ENCODE data around the gene RTN3.

Gene RTN3

DNA sequence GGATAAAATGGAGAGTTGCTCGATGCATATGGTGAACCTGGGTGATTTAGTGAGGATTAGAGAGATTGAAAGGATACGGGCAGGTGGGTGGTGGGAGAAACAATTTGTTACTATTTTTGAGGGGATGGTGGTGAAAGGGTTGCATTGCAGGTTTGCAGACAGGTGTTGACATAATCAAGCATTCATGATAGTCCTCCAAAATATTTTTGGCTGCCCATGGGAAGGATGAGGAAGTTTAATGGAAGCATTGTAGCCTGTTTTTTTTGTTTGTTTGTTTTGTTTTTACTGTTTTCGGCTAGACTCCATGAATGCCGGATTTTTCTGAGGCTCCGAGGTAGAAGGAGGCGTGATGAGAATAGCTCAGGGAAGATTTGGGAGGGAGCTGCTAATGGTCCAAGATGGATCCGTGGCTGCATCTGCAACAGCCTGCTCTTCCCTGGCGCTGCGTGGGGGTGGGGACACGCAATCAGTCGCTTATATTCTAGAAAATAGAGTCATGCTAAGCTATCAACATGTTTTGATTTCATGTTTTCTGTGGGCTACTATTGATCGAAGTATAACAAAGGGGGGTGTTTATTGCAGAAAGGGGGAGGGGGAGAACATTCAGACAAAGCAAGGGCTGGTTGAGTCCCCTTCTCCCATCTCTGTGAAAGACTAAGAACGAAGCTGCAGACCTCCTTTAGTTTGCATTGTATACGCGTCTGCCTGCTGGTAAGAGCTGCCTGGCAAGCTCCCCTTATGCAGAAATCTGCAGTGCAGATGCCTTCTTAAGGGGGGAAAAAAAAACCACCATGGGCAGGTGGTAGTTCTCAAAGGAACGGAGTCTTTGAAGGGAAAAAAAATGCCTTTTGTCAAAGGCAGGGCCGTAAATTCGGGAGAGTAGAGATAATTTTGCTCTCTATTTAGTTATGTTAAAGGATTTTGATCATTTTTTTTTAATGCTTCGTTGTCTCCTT, 1.0 kb downstream of the RTN3 start:
- peak in 1 of 2 donors; percentile 40 for DNase-seq

DNA sequence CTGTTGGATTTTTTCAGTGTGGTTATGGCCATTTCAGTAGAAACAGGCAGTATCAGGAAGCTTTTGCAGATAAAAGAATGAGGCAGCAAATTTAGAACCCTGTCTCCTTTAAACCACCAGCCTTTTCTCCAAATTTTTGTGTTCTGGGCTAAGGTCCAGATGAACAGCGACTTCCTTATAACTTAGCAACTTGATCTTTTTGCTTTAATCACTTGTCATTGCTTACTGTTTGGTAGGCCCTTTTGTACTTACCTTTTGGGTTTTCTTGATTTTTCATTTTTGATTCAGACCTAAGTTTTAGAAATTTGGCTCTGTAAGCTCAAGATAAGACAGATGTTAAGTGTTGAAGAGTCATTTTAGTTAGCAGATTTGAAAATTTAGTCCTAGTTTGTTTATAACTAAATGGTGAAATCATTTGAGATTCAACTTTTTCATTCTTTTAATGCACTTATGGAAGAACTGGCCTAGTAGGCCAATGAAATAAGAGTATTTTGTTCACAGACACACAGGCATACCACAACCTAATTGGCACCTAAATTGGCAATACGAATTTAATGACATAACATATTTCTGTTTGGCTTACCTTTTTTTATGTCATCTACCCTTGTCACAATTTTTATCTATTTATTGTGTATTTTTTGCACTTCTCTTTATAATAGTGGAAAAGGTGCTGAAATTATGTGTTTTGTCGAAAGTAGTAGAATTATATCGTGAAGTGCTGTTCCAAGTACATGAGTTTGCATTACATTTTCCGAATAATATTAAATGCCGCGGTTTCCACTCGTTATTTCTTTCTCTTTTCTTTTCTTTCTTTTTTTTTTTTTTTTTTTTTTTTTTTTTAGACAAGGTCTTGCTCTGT, 2.1 kb downstream of the RTN3 start:
- no peak for DNase-seq

DNA sequence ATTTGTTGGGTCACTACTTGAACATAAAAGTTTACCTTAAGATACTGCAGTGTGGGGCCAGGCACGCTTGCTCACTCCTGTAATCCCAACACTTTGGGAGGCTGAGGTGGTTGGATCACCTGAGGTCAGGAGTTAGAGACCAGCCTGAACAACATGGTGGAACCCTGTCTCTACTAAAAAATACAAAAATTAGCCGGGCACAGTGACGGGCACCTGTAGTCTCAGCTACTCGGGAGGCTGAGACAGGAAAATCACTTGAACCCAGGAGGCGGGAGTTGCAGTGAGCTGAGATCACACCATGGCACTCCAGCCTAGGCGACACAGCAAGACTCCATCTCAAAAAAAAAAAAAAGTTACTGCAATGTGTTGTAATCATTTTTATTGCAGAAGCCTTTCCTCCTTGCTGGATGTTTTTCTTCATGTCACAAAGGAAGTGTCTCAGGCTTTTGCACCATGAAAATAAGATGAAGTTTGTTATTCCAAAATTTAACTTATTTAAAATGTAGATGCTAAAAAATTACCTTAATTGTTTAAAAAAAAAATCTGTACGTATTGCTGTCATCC, 3.9 kb downstream of the RTN3 start:
- peak; percentile 53 to 55 for DNase-seq

DNA sequence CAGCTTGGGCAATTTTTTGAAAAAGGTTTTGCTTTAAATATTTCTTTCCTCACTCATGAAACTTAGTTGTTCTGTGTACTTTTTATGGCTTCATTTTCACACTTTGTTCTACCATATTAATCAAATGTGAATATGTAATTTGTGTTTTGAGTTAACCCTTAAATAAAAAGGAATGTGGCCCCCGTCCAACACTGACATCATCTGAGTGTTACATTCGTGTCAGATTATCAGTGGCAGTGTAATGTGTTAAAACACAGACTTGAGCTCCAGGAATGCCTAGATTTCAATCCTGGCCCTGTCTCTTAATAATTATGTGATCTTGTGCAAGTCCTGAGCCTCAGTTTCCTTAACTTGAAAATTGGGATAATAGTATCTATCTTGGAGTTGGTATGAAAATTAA, 5.6 kb downstream of the RTN3 start:
- no peak for DNase-seq

DNA sequence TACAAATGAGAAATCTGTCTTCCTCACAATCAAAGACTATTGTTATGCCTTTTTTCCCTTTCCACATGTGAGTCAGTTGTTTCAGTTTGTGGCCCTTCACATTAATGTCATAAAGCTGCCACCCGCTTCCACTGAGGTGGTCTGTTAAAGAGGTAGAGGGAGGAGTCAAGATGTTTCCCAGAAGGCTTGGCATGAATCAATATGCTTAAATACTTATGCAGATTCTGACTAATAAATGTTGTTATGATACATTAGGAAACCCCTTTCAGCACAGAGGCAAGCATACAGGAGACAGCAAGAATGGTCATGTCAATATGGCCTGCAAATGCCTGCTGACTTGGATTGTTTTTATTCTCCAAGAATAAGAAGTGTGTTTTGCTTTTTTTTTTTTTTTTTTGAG, 6.5 kb downstream of the RTN3 start:
- DNase-seq, result no peak

DNA sequence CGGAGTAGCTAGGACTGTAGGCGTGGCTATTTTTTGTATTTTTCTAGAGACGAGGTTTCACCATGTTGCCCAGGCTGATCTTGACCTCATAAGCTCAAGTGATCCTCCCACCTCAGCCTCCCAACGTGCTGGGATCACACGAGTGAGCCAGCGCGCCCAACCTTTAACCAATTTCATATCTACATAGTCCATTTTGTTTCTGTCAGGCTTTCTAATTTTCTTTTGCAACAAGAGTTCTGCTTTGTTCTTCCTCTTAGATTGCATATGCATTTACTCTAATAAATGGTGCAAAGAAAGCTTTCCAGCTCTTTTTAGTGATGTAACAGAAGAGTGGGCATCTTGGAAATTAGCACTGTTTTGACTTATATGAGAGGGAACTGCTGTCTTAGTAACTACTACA, 13.3 kb downstream of the RTN3 start:
- DNase-seq, result peak; percentile 70 to 82

DNA sequence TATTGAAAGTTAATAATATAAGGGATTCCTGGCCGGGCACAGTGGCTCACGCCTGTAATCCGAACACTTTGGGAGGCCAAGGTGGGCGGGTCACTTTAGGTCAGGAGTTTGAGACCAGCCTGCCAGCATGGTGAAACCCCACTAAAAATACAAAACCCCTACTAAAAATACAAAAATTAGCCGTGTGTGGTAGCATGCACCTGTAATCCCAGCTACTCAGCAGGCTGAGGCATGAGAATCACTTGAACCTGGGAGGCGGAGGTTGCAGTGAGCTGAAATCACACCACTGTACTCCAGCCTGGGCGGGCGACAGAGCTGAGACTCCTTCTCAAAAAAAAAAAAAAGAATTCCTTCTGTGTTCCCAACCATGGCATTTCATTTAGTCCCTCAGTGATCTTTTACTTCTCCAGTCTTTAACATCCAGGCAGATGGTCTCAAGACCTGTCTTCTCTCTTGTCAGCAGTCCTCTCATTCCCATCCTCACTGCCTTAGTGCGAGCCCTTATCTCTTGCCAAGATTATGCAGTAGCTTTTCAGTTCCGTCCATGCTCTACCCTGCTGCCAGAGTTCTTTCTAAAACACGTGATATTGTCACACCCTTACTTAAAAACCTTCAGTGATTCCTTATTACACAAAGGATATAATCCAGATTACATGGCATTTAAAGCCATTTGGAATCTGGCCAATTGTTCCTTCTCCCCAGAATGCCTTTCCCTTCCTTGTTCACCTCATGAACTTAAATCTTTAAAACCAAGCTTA, 17.9 kb downstream of the RTN3 start:
- DNase-seq, result no peak

DNA sequence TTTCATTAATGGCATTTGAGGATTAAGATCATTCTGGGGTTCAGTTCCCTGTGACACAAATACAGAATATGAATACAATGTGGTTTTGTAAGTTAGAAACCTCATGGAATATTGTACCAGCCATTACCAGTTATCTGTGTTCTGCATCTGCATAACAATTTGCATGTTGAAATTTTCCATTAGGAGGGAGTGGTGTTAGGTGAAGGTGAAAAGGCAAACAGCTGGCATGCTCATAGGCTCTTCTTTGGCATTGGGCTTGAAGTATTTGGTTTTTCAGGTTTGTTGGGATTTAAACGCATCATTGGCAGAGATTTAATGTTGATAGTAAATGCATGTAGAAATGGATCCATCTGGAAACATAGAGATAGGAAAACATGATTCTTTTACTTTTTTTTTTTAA, 18.6 kb downstream of the RTN3 start:
- no peak for DNase-seq

DNA sequence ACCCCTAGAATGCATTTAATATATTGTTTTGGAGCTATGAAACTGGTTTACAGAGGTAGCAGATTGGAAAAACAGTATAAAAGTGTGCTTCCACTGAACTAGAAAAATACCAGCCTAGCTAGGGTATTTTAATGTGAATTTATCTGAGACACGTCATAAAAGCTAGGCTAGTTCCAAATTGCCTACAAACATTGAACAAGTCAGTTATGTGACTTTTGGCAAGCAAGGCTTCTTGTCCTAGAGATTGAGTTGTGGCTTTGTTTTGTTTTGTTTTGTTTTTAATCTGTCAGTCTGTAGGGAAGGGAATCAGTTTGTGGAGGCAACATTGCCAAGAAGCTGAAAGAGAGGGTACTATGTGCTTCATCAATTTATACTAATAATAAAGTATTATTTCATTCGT, 24.2 kb downstream of the RTN3 start:
- DNase-seq, result no peak

DNA sequence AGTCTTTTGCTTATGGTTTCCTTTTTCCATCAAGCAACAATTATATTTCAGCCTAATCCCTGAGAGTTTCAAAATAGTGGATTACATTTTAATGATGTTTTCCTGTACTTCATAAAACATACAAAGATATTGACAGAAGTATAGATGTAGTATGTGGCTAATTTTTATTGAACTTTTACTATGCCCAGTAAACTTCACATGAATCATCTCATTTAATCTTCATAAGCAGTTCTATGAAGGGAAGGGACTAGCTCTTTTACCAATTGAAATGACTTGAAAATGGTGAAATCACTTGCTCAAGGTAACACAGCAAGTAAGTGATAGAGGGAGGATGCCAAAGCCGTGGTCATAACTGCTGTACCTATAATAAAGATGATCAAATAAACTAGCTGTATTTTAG, 27.5 kb downstream of the RTN3 start:
- no peak for DNase-seq

DNA sequence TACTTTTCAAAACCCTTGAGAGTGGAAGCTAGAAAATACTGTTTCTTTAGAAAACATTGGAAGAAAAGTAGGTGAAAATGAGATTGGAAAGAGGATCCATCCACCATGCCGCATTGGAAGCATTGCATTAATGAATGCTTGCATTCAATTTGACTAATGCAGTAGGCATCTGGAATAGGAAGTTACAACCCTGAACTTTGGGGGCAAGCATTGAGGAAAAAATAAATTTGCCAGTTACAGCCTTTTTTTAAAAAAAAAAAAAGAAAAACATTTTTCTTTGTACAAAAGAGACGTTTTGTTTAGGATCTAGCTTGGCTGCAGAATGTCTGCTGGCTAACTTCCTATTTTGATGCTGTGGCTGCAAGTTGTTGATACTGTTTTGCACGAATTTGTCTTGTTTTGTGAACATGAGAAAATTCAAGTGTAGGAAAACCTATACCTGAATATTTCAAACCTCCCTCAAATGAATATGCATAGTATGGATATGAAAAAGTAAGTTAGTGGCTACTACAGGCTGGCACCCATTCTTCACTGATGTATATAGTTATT, 28.1 kb downstream of the RTN3 start:
- no peak for DNase-seq

DNA sequence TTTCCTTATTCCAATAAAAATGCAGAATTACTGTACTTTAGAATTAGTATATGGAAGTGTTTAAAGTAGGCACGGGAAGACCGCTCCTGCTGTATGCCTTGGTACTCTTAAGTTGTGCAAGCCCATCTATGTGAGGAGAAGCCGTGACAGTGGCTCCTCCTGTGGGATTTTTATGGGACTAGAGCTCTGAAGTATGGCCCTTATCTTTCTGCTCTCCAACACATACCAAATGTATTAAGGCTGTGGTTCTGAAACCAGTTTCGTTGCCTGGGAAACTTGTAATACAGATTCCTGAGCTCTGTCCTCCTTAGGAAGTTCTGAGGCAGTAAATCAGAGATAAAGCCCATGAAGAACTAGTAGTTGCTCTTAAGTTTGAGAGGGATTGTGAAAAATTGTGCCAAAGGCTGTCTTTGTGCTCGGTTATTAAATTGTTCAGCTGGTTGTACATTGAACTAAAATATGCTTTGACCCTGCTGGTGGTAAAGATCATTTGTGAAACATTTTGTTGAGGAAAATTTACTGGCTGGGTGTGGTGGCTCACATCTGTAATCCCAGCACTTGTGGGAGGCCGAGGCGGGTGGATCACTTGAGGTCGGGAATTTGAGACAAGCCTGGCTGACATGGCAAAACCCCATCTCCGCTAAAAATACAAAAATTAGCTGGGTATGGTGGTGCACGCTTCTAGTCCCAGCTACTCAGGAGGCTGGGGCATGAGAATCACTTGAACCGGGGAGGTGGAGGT, 29.3 kb downstream of the RTN3 start:
- no peak for DNase-seq

DNA sequence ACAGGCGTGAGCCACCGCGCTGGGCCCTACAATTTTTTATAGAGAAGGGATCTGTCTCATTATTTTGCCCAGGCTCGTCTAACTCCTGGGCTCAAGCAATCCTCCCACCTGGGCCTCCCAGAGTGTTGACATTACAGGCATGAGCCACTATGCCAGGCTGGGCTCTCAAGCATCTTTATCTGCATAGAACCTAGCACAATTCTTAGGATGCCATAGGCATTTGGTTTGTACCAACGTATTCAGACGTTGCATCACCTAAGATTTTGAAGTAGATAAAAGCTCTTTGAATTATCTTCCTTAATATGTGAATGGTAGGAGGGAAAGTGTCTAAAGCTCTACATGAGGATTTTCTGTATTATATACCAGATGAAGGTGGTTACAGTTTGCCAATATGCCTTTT, 30.5 kb downstream of the RTN3 start:
- DNase-seq, result no peak

DNA sequence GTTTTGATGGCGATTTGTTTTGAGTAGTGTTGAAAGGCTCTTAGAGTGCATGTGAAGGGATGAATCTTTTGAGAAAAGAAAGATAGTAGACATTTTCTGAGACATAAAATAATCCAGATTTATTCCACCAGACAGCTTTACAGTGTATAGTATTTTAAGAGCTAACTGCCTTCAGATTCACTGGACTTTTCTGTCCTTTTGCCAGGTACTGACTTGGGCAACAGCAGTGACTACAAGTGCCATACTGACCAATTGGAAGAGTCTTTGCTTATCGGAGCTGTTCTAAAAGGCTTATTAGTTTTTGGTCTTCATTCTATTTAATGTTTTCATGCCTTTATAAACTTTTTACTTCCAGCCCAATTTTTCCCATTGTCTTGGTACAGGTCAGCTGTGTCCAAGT, 32.5 kb downstream of the RTN3 start:
- DNase-seq, result no peak

DNA sequence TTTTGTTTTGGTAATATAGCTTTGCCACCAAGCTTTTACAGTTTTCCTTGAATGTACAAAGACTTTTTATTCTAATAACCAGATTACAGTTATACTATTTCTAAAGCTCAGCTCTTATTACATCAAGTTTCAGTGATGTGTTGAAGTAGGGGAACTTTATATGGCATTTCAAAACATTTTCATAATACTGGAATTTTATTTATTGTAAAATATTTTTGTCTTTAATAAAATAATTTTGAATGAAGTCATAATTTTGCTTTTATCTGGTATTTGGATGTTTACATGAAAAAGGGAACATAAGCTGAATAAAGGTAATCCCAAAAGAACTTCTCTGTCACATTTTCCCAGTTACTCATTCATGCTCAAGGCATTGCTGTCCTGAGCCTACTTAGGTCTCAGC, 34.7 kb downstream of the RTN3 start:
- DNase-seq, result peak; percentile 69 to 75

DNA sequence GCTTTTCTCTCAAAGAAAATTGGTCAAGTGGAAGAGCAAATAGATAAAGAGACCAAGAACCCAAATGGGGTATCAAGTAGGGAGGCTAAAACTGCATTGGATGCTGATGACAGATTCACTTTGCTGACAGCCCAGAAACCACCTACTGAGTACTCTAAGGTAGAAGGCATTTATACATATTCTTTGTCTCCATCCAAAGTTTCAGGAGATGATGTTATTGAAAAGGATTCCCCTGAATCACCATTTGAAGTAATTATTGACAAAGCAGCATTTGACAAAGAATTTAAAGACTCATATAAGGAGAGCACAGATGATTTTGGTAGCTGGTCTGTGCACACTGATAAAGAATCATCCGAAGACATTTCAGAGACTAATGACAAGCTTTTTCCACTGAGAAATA, 37.7 kb downstream of the RTN3 start:
- DNase-seq, result no peak

DNA sequence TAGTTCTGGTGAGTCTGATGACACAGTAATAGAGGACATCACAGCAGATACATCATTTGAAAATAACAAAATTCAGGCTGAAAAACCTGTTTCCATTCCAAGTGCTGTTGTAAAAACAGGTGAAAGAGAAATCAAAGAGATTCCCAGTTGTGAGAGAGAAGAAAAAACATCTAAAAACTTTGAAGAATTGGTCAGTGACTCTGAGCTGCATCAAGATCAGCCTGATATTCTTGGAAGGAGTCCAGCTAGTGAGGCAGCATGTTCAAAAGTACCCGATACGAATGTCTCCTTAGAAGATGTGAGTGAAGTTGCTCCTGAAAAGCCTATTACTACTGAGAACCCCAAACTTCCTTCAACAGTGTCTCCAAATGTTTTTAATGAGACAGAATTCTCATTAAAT, 38.7 kb downstream of the RTN3 start:
- no peak for DNase-seq

DNA sequence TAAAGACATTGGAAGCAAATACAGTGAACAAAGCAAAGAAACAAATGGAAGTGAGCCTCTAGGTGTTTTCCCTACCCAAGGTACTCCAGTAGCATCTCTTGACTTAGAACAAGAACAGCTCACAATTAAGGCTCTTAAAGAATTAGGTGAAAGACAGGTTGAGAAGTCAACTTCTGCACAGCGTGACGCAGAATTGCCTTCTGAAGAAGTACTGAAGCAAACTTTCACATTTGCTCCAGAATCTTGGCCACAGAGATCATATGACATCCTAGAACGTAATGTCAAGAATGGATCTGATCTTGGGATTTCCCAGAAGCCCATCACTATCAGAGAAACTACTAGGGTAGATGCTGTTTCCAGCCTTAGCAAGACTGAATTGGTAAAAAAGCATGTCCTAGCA, 39.3 kb downstream of the RTN3 start:
- DNase-seq, result no peak

DNA sequence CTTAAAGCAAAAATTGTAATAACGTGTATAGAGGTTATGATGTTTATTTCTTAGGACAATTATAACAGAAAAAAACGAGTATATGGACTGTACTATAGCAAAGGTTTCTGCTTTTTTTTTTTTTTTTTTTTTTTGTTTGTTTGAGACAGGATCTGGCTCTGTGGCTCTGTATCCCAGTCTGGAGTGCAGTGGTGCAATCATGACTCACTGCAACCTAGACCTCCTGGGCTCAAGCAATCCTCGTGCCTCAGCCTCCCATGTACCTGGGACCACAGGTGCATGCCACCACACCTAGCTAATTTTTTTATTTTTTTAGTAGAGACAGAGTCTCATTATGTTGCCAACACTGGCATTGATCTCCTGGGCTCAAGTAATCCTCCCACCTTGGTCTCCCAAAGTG, 48.0 kb downstream of the RTN3 start:
- no peak for DNase-seq

DNA sequence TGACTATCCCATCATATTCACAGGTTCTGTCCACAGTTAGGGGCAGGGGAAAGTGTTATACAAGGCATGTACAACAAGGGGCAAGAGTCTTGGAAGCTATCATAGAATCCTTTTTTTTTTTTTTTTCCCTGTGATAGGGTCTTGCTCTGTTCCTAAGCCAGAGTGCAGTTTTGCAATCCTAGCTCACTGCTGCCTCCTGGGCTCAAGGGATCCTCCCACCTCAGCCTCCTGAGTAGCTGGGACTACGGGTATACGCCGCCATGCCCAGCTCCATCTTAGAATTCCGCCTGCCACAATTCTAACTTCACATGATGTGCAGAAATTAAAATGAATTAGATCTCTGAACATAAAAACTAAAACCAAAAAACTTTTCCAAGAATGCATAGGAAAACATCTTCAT, 55.6 kb downstream of the RTN3 start:
- no peak for DNase-seq

DNA sequence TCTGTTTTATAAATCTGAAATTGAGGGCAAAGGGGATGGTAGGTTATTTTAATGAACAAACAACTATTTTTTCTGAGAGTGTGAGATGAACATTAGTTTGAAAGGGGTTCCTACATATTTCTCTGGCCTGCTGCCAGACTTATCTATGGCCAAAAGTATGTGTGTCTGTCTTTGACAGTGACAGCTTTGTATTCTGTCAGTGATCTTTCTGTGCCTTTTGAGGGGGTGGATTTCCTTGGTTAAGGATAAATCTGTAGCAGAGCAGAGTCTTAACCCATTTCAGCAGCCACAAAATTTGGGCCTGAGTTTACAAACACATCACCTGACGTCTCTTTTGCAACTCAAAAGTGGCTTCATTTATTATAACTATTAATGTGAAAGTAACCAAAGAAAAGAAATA, 56.4 kb downstream of the RTN3 start:
- no peak for DNase-seq

All from inflammatory macrophage treated with lipopolysaccharide for 1 hour (primary cell).